Pons (tissue), 1 donor: ENCODE results near the gene SELENBP1.
"Not testable (repeated sequence)": the region's sequence is repeated elsewhere in the genome, so short reads cannot be mapped to it uniquely, and the experiment has no call there.

Experiments
- DNase-seq: peaks from one replicate; pipeline ENCODE4 v3.0.0-alpha.2; 2016; ENCODE audit warnings: low spot score

The SELENBP1 gene

DNA sequence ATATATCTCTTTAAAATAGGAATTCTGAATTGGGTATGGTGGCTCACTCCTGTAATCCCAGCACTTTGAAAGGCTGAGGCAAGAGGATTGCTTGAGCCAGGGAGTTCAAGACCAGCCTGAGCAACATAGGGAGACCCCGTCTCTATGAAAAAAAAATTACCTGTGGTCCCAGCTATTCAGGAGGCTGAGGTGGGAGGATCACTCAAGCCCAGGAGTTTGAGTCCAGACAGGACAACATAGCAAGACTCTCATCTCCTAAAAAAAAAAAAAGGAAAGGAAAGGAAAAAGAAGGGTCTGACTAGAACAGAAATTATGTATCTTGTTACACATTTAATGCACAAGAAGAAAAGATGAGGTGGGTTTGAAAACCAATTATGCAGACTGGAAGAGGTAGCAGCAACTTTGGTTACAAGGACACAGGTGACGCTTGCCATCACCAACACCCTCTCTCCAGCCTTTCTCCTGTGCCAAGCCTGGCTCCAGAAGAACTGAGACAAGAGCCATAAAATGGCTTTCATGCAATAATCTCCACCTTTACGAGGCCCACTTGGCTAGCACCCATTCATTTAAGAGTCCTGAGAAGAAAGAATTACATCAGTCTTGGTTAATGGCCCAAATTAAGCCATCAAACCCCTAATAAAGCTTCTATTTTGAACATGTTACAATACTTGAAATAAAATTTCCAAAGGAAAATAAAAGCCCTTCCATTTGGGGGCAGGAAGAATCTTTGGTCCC is 4.8 kb upstream of the SELENBP1 start:
- no peak for DNase-seq

DNA sequence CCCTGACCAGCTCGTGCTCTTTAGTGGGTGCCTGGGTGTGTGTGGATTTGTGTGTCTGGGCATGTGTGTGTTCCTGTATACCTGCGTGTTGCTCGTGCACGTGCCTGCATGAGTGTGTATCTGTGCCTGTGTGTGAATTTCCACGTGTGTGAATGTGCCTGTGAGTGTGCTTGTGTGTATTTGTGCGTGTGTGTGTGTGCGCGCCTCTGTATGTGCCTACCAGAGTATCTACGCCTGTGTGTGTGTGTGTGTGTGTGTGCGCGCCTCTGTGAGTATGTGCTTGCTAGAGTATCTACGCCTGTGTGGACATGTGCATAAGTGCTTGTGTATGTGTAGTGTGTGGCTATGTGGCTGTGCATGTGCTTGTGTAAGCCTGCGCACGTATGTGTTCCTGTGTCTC is 691 bp upstream of the SELENBP1 start:
- DNase-seq: no peak

- peak; percentile 64 for DNase-seq
These were observed 991 bp downstream of the SELENBP1 start for GRCh38 chr1:151371370-151372057.

DNA sequence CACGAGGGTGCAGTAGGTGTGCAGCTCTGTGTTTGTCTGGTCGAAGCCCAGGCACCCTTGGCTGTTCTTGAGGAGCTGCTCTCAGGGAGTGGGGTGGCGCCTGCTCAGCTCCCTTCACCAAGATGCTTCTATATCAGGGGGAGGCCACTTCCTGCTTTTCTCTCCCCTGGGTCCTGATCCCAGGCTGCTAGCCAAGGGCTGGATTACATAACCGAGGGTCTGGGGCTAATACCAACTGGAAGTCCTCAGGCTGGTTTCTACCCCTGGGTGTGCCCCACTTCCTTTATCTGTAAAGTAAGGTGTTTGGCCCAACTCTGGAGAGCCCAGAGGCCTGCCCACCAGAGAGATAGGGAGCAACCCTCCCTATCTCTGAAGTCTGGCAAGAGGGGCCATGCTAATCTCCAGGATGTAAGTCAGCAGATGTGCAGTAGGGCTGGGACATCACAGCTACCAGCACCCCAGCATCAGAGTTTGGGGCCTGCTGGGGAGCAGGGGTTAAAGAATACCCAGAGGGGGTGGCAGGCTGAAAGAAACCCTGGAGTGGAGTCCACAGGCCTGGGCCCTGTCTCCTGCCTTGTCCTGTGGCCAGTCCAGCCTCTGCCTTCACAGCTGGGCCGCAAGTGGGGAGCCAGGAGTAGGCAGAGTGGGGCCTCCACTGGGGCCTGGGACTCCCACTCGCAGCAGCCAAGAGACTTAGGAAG is 2.1 kb downstream of the SELENBP1 start:
- DNase-seq: peak; percentile 26

DNA sequence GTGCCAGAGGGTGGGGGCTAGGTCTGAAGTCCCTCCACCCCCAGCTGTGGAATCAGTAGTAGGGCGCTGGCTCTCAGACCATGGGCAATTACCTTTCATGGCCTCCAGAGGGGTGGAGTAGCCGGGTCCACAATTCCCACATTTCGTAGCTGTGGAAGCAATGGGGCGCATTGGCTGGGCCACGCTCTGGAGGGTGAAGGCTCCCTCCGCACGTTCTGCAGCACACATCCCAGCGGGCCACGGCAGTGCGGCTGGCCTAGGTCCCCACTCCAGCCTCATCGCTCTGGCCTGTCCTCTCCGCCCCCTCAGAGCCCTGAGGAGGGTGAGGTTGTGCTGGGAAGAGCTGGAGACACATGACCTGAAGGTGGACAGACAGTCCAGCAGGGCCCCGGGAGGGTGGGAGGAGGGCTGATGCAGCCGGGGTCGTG is 2.9 kb downstream of the SELENBP1 start:
- DNase-seq: no peak

DNA sequence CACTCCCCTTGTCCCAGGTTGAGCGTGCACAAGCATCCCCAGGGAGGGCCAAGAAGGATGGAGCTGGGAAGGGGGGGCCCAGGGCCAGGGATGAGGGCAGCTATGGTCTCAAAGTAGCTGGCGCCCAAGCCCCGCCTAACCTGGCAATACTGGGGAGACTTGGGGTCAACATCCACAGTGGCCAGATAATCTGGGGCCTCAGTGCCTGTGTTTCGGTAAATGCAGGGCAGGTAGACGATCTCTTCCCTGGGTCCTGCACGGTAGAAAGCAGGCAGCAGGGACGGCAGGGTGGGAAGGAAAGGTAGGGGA is 3.2 kb downstream of the SELENBP1 start:
- no peak for DNase-seq

GRCh38 chr1:151368393-151369301 is 3.9 kb downstream of the SELENBP1 start:
- DNase-seq: no peak

DNA sequence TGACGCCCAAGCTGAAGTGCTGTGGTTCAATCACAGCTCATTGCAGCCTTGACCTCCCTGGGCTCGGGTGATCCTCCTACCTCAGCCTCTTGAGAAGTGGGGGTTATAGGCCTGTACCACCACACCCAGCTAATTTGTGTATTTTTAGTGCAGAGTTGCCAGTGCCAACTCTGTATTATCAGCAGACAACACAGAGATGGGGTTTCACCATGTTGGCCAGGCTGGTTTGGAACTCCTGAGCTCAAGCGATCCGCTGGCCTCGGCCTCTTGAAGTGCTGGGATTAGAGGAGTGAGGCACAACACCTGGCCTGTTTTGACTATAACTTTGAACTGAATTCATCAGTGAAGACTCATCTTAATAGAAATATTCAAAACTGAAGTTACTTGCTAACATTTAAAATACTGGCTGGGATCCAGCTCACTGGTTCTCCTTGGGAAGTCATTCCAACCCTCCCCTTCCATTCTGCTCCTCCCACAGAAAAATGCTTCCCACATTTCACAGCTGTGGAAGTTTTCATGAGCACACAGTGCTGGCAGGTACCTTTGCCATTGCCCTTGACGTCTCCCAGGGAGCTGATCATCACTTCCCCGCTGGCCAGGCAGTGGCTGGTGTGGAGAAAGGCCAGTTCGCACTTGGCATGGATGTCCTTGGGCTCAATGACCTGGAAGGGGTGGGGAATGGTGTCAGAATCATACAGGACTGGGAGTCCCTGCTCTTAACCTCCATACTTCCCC is 4.7 kb downstream of the SELENBP1 start:
- DNase-seq: no peak

- no peak for DNase-seq
These were observed 7.5 kb downstream of the SELENBP1 start for GRCh38 chr1:151364996-151365395.

DNA sequence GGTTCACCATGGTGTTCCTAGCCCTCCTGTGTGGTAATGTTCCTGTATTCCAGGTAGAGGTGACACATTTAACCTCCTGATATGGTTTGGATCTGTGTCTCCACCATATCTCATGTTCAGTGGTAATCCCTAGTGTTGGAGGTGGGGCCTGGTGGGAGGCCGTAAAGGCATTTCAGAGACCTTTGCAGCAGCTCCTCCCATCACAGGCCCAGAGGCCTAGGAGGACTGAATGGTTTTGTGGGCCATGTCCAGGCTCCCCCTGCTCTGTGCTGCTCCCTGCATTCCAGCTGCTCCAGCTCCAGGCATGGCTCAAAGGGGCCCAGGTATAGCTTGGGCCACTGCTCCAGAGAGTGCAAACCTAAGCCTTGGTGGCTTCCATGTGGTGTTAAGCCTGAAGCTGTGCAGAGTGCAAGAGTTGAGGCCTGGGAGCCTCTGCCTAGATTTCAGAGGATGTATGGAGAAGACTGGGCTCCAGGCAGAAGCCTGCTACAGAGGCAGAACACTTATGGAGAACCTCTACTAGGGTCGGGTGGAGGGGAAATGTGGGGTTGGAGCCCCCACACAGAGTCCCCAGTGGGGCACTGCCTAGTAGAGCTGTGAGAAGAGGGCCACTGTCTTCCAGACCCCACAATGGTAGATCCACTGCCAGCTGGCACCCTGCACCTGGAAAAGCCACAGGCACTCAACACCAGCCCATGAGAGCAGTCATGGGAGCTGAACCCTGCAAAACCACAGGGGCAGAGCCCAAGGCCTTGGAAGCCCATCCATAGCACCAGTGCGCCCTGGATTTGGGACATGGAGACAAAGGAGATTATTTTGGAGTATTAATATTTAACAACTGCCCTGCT is 10.0 kb downstream of the SELENBP1 start:
- DNase-seq: no peak

DNA sequence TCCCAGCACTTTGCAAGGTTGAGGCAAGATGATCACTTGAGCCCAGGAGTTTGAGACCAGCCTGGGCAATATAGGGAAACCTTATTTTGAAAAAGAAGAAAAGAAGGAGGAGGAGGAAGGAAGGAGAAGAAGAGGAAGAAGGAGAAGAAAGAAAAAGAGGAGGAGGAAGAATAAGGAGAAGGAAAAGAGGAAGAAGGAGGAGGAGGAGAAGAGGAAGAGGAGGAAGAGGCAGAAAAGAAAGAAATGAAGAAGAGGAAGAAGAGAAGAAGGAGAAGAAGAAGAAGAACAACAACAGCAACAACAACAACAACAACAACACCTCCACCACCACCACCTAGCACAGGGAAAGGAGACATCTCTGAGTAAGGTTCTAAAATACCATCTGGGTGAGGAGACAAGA is 10.6 kb downstream of the SELENBP1 start:
- no peak for DNase-seq

- no peak for DNase-seq
These were observed 15.8 kb downstream of the SELENBP1 start for GRCh38 chr1:151356696-151357095.

GRCh38 chr1:151352021-151352718 is 20.3 kb downstream of the SELENBP1 start:
- no peak for DNase-seq

- DNase-seq: not testable (repeated sequence)
These were observed 22.2 kb downstream of the SELENBP1 start for GRCh38 chr1:151350323-151350722.

DNA sequence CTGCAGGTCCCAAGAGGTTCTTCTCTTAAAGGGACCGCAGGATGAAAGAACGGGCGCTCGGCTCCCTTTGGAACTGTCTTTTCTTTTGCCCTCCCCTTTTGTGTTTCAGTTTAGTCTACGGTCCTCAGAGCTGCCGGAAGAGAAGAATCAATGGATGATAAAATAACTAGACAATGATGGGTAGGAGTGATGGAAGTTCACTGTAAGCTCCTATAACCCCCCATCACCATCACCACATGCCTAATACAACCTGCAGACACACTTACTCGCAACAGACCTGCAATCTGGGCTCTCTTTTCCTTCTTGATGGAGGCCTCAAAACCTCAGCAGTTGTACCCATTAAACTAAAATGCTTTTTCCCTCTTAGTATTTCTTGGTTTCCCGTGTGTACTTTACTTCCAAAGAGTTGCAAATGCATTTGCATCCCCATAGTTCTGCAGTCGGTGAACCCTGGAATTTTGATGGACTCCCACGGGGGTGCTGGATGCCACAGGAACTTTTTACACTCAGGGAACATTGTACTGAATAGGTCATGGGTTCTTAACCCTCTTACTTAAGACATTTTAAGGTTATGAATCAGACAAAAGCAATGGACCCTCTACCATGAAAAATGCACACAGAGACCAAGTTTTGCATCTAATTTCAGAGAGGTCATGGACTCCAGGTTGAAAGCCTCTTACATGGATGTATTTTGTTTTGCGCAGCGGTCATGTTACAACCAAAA is 24.8 kb downstream of the SELENBP1 start:
- DNase-seq: no peak

DNA sequence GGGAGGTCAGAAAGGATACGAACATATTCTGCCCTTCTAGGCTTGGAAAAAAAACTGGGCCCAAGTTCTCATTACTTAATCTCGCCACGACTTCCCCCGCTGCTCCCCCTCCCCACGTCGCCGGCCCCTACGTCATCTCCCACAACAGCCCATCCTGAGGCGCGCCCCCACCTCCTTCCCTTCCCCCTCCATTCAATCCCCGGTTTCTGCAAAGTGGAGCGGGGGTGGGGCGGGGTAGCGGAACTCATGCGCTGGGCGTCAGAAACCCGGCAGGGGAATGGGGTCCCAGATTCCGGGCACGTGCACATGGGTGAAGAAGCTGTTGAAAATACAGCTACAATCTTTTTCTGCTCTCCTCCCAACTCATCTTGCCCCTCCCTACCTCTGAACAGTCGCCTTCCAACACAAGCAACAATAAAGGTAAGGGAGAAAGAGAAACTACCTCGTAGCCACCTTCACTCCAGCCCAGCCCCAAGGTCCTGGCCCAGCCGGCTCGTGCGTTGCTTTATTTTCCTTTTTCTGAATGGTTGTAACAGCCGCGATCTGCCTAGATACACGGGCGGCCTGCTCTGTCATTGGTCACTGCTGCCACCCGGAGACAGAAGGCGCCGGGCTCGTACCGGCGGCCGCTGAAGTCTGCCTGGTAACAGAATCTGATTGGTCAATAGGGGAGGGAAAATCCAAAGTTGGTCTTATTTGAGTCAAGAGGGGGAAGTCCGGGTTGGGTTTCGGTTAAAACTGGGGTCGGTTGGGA is 25.6 kb downstream of the SELENBP1 start, which contains the start of gene RFX5:
Gene RFX5 (minus strand): TSS at position 484 of the 754 bp plus-strand sequence. CDS start 932 bp downstream, outside the sequence.
- DNase-seq: peak; percentile 98

- no peak for DNase-seq
These were observed 26.3 kb downstream of the SELENBP1 start for GRCh38 chr1:151346082-151346768.

- no peak for DNase-seq
These were observed 28.2 kb downstream of the SELENBP1 start for GRCh38 chr1:151344291-151344690.
